GM12878 (cell line): ENCODE results near the gene PDXDC1.

ENCODE experiments used
- CTCF ChIP-seq, 3 experiments: IDR thresholded peaks in 2 of 3; conservative IDR thresholded peaks in 1 of 3; 2 replicates each; pipeline ENCODE4 v1.5.1; 2011; ENCODE audit warnings: low read depth in 3 of 3, low read length in 3 of 3, mild to moderate bottlenecking in 3 of 3, control low read depth in 2 of 3, moderate library complexity in 2 of 3, inconsistent platforms in 1 of 3, mixed read lengths in 1 of 3; ENCODE audit not compliant: control insufficient read depth in 2 of 3, insufficient read depth in 1 of 3; ENCODE audit errors: extremely low read depth in 1 of 3
- EP300 ChIP-seq, 2 experiments: fragments of 150-350 bp in 1 of 2; IDR thresholded peaks; 2 replicates each; pipeline ENCODE4 v1.6.1; 2011 to 2012; ENCODE audit warnings: low read depth in 2 of 2, low read length in 2 of 2, borderline replicate concordance in 1 of 2, improper control_type of control experiment in 1 of 2, inconsistent platforms in 1 of 2; ENCODE audit not compliant: control insufficient read depth in 1 of 2
- POLR2AphosphoS5 ChIP-seq: IDR thresholded peaks from 2 replicates; pipeline ENCODE4 v1.6.1; 2011; ENCODE audit warnings: mild to moderate bottlenecking, low read length, inconsistent platforms
- RUNX3 ChIP-seq: IDR thresholded peaks from 2 replicates; pipeline ENCODE4 v1.6.1; 2012; ENCODE audit warnings: low read length, inconsistent platforms
- TF ChIP-seq, protein P1 (sequence below): IDR thresholded peaks from 2 replicates; pipeline ENCODE4 v1.6.1; 2012; ENCODE audit warnings: mild to moderate bottlenecking, low read depth, low read length

DNA sequence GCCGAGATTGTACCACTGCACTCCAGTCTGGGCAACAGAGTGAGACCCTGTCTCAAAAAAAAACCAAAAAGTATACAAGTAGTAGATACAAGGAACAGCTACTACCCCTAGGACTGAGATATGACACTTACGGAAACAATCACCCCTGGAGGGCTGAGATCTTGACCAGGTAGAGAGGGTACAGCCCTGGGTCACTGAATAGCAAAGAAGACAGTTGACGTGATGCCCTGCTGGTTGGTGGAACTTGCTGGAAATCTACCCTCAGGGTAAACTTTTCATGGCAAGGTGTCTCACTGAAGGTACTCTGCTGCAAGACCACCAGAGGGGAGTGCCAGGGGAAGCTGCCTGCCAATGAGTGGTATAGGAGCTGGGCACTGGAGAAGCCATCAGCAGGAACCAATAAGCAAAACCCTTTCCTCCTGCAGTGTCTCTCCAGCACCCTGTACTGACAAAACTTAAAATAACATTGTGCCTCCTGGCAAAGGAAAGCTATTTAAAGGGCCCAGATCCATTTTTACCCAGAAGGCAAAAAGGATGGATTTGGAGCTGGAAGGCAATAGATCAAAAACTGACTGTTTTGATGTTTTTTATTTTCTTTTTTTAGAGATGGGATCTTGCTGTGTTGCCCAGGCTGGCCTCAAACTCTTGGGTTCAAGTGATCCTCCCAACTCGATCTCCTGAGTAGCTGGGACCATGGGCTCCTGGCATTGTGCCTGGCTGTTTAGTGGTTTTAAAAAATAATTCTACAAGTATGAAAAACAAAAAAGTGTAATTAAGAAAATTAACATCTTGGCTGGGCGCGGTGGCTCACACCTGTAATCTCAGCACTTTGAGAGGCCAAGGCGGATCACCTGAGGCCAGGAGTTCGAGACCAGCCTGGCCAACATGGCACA is 11.3 kb upstream of the PDXDC1 start:
- TF ChIP-seq CTCF (IDR thresholded peaks at IDR 0.05 in 2 of 3, conservative IDR thresholded peaks at IDR 0.05 in 1 of 3; ENCODE audit: control insufficient read depth in 2 of 3, extremely low read depth in 1 of 3, insufficient read depth in 1 of 3, low read depth in 3 of 3, low read length in 3 of 3) (no peak), POLR2AphosphoS5 (no peak), EP300 (IDR thresholded peaks at IDR 0.05; ENCODE audit: borderline replicate concordance in 1 of 2, control insufficient read depth in 1 of 2, low read depth in 2 of 2, low read length in 2 of 2) (no peak), RUNX3 (no peak)
- TF ChIP-seq, protein P1, sequence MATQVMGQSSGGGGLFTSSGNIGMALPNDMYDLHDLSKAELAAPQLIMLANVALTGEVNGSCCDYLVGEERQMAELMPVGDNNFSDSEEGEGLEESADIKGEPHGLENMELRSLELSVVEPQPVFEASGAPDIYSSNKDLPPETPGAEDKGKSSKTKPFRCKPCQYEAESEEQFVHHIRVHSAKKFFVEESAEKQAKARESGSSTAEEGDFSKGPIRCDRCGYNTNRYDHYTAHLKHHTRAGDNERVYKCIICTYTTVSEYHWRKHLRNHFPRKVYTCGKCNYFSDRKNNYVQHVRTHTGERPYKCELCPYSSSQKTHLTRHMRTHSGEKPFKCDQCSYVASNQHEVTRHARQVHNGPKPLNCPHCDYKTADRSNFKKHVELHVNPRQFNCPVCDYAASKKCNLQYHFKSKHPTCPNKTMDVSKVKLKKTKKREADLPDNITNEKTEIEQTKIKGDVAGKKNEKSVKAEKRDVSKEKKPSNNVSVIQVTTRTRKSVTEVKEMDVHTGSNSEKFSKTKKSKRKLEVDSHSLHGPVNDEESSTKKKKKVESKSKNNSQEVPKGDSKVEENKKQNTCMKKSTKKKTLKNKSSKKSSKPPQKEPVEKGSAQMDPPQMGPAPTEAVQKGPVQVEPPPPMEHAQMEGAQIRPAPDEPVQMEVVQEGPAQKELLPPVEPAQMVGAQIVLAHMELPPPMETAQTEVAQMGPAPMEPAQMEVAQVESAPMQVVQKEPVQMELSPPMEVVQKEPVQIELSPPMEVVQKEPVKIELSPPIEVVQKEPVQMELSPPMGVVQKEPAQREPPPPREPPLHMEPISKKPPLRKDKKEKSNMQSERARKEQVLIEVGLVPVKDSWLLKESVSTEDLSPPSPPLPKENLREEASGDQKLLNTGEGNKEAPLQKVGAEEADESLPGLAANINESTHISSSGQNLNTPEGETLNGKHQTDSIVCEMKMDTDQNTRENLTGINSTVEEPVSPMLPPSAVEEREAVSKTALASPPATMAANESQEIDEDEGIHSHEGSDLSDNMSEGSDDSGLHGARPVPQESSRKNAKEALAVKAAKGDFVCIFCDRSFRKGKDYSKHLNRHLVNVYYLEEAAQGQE = no peak
